H1 (cell line): ENCODE data around the gene RPTOR. TPM values are rescaled to one million over a fixed set of nuclear protein-coding genes. Genes with fewer than 3 reads are reported as not detected.

ENCODE experiments used
- CTCF ChIA-PET: fragments of 300-600 bp; sonication (Branson Sonifier 250); formaldehyde crosslinking; loops from one replicate; lab custom pipeline; 2021; ENCODE audit not compliant: partially characterized antibody; lab: Charles Lee
- POLR2A ChIA-PET: fragments of 300-600 bp; sonication (Branson Sonifier 250); formaldehyde crosslinking; loops from one replicate; lab custom pipeline; 2021; ENCODE audit warnings: inconsistent platforms; ENCODE audit not compliant: partially characterized antibody; lab: Charles Lee
- DNase-seq, 2 experiments: peaks; one replicate each; pipeline versions ENCODE4 v3.0.0 to v3.0.0-alpha.2; 2010 to 2022; ENCODE audit warnings: low spot score in 2 of 2, low read depth in 1 of 2, mixed read lengths in 1 of 2
- FAIRE-seq: peaks from 2 replicates; lab custom pipeline; 2011; peaks lifted over from hg19 to GRCh38; lab: Jason Lieb, UNC
- H2AFZ ChIP-seq: 2 replicates; pipeline ENCODE4 v1.8.1; 2012; ENCODE audit warnings: low read length, inconsistent platforms
- H2AK5ac ChIP-seq: 2 replicates; pipeline ENCODE4 v1.6.1; 2013; ENCODE audit warnings: low read depth, low read length
- H2BK120ac ChIP-seq: replicated peaks from 2 replicates; pipeline ENCODE3; 2013; ENCODE audit warnings: low read depth, low read length, inconsistent platforms
- H2BK12ac ChIP-seq: 2 replicates; pipeline ENCODE4 v1.6.1; 2013; ENCODE audit warnings: low read depth, low read length
- H2BK15ac ChIP-seq: 2 replicates; pipeline ENCODE4 v1.6.1; 2013; ENCODE audit warnings: low read length
- H2BK20ac ChIP-seq: 2 replicates; pipeline ENCODE4 v1.6.1; 2013; ENCODE audit warnings: low read length
- H2BK5ac ChIP-seq: 2 replicates; pipeline ENCODE4 v1.6.1; 2013; ENCODE audit warnings: low read depth, low read length
- H3K14ac ChIP-seq: 2 replicates; pipeline ENCODE4 v1.6.1; 2013; ENCODE audit warnings: inconsistent platforms; ENCODE audit not compliant: insufficient read length
- H3K18ac ChIP-seq: 2 replicates; pipeline ENCODE4 v1.6.1; 2013; ENCODE audit warnings: low read length; ENCODE audit errors: extremely low read depth
- H3K23ac ChIP-seq: 2 replicates; pipeline ENCODE4 v1.6.1; 2013; ENCODE audit warnings: inconsistent platforms; ENCODE audit not compliant: insufficient read length
- H3K23me2 ChIP-seq: 2 replicates; pipeline ENCODE4 v1.6.1; 2013; ENCODE audit warnings: low read depth, low read length
- H3K27ac ChIP-seq: 2 replicates; pipeline ENCODE4 v1.6.1; 2011; ENCODE audit warnings: low read depth, low read length, inconsistent platforms
- H3K27me3 ChIP-seq, 4 experiments: replicated peaks in 1 of 4; 1 replicate in 1 of 4; 2 replicates in 3 of 4; pipeline versions ENCODE4 v1.6.1 to v1.8.1; 2011 to 2013; ENCODE audit warnings: low read length in 3 of 4, mild to moderate bottlenecking in 3 of 4, inconsistent platforms in 2 of 4, mixed read lengths in 2 of 4, moderate library complexity in 1 of 4; ENCODE audit not compliant: control insufficient read depth in 3 of 4, insufficient read depth in 3 of 4; ENCODE audit errors: extremely low read depth in 1 of 4
- H3K36me3 ChIP-seq, 4 experiments: 2 replicates each; pipeline versions ENCODE4 v1.6.1 to v1.8.1; 2011 to 2013; ENCODE audit warnings: mild to moderate bottlenecking in 4 of 4, low read length in 3 of 4, moderate library complexity in 2 of 4, control low read depth in 1 of 4, inconsistent platforms in 1 of 4; ENCODE audit not compliant: insufficient read depth in 4 of 4, control insufficient read depth in 2 of 4
- H3K4ac ChIP-seq: replicated peaks from 2 replicates; pipeline ENCODE3; 2013; ENCODE audit warnings: low read length, low read depth, mixed read lengths, inconsistent platforms; ENCODE audit not compliant: insufficient read length
- H3K4me1 ChIP-seq, 4 experiments: replicated peaks in 1 of 4; 1 replicate in 1 of 4; 2 replicates in 3 of 4; pipeline versions ENCODE4 v1.6.1 to v1.8.1; 2011 to 2013; ENCODE audit warnings: low read length in 3 of 4, inconsistent platforms in 2 of 4, mixed read lengths in 1 of 4; ENCODE audit not compliant: insufficient read depth in 4 of 4, control insufficient read depth in 3 of 4
- H3K4me2 ChIP-seq, 2 experiments: 2 replicates each; pipeline versions ENCODE4 v1.6.1 to v1.8.1; 2011 to 2013; ENCODE audit warnings: low read depth in 2 of 2, low read length in 2 of 2, control low read depth in 1 of 2, inconsistent platforms in 1 of 2, mild to moderate bottlenecking in 1 of 2; ENCODE audit not compliant: insufficient read depth in 1 of 2
- H3K4me3 ChIP-seq, 4 experiments: fragments of 200-600, 300-600 bp in 1 of 4; sonication (generic), shearing (Covaris generic), sonication (Bioruptor Twin) in 1 of 4; 2 replicates each; pipeline versions ENCODE4 v1.5.1 to v1.8.1; 2011 to 2016; ENCODE audit warnings: low read length in 4 of 4, low read depth in 3 of 4, control low read depth in 2 of 4, inconsistent platforms in 2 of 4, mild to moderate bottlenecking in 2 of 4, mixed read lengths in 1 of 4, moderate library complexity in 1 of 4; ENCODE audit not compliant: insufficient read depth in 2 of 4; ENCODE audit errors: extremely low read depth in 1 of 4
- H3K56ac ChIP-seq: replicated peaks from 2 replicates; pipeline ENCODE3; 2013; ENCODE audit warnings: low read depth, mild to moderate bottlenecking, mixed read lengths, low read length, inconsistent platforms; ENCODE audit not compliant: insufficient read length
- H3K79me1 ChIP-seq: 2 replicates; pipeline ENCODE4 v1.6.1; 2013; ENCODE audit warnings: low read depth, low read length, control low read depth
- H3K79me2 ChIP-seq, 2 experiments: 2 replicates each; pipeline versions ENCODE4 v1.6.1 to v1.8.1; 2012 to 2013; ENCODE audit warnings: low read length in 2 of 2, mild to moderate bottlenecking in 2 of 2, inconsistent platforms in 1 of 2; ENCODE audit not compliant: insufficient read depth in 2 of 2, control insufficient read depth in 1 of 2
- H3K9ac ChIP-seq, 4 experiments: replicated peaks in 1 of 4; 1 replicate in 1 of 4; 2 replicates in 3 of 4; pipeline versions ENCODE4 v1.6.1 to v1.8.1; 2011 to 2013; ENCODE audit warnings: low read depth in 3 of 4, low read length in 3 of 4, control low read depth in 2 of 4, mild to moderate bottlenecking in 2 of 4, moderate library complexity in 2 of 4, inconsistent platforms in 1 of 4; ENCODE audit errors: extremely low read depth in 1 of 4
- H3K9me3 ChIP-seq, 2 experiments: 2 replicates each; pipeline versions ENCODE4 v1.6.1 to v1.8.1; 2012 to 2013; ENCODE audit warnings: mild to moderate bottlenecking in 2 of 2, moderate library complexity in 2 of 2, control low read depth in 1 of 2, inconsistent platforms in 1 of 2, low read depth in 1 of 2, low read length in 1 of 2, mixed read lengths in 1 of 2; ENCODE audit not compliant: insufficient read depth in 2 of 2
- H4K20me1 ChIP-seq, 2 experiments: replicated peaks in 1 of 2; 2 replicates each; pipeline versions ENCODE3 to v1.8.1; 2011 to 2013; ENCODE audit warnings: inconsistent platforms in 2 of 2, low read length in 2 of 2, mild to moderate bottlenecking in 1 of 2; ENCODE audit not compliant: insufficient read depth in 2 of 2, control insufficient read depth in 1 of 2
- H4K5ac ChIP-seq: 2 replicates; pipeline ENCODE4 v1.6.1; 2013; ENCODE audit warnings: low read length, low read depth, mixed read lengths, inconsistent platforms; ENCODE audit not compliant: insufficient read length
- H4K8ac ChIP-seq: 2 replicates; pipeline ENCODE4 v1.8.0; 2013; ENCODE audit warnings: mild to moderate bottlenecking, moderate library complexity, low read length, inconsistent platforms; ENCODE audit not compliant: insufficient read depth; ENCODE audit errors: extremely low read depth
- H4K91ac ChIP-seq: replicated peaks from 2 replicates; pipeline ENCODE3; 2013; ENCODE audit warnings: low read length, mixed read lengths, inconsistent platforms; ENCODE audit not compliant: insufficient read length
- BACH1 ChIP-seq: IDR thresholded peaks from 2 replicates; pipeline ENCODE4 v1.6.1; 2012; ENCODE audit warnings: low read length, improper control_type of control experiment
- BCL11A ChIP-seq, 2 experiments: IDR thresholded peaks; one replicate each; pipeline ENCODE4 v1.6.1; 2011; ENCODE audit warnings: low read depth in 2 of 2, low read length in 2 of 2, mild to moderate bottlenecking in 2 of 2
- GTF2F1 ChIP-seq: IDR thresholded peaks from 2 replicates; pipeline ENCODE4 v1.6.1; 2012; ENCODE audit warnings: low read depth, low read length, improper control_type of control experiment, borderline replicate concordance
- PHF8 ChIP-seq: fragments of 200-600 bp; sonication (generic); conservative IDR thresholded peaks from 2 replicates; pipeline ENCODE4 v1.7.1; 2012; ENCODE audit warnings: low read depth, mild to moderate bottlenecking, inconsistent platforms, low read length, moderate library complexity
- POU5F1 ChIP-seq: IDR thresholded peaks from 2 replicates; pipeline ENCODE4 v1.6.1; 2011; ENCODE audit warnings: low read depth, mild to moderate bottlenecking, low read length, moderate library complexity
- RBBP5 ChIP-seq: IDR thresholded peaks from 2 replicates; pipeline ENCODE4 v1.7.1; 2012; ENCODE audit warnings: low read depth, mild to moderate bottlenecking, inconsistent platforms, low read length, moderate library complexity, borderline replicate concordance
- RNF2 ChIP-seq: fragments of 200-900, 300-1000 bp; sonication (generic); IDR thresholded peaks from 2 replicates; pipeline ENCODE4 v1.7.1; 2016; ENCODE audit warnings: borderline replicate concordance, low read depth, mild to moderate bottlenecking, antibody characterized with exemption, low read length; ENCODE audit not compliant: poor library complexity, severe bottlenecking; ENCODE audit errors: missing control alignments
- SP1 ChIP-seq: IDR thresholded peaks from 2 replicates; pipeline ENCODE4 v1.6.1; 2011; ENCODE audit warnings: low read depth, low read length
- TAF7 ChIP-seq: optimal IDR thresholded peaks from 2 replicates; pipeline ENCODE3; 2011; ENCODE audit warnings: low read depth, mild to moderate bottlenecking, inconsistent platforms, low read length, moderate library complexity, borderline replicate concordance
- WGBS, 2 experiments: shearing (Covaris generic) in 1 of 2; methylation state at CpG; one replicate each; pipeline versions ENCODE4 v1.1.6 to v1.1.7; 2013 to 2015; ENCODE audit warnings: low lambda C conversion rate in 2 of 2, mixed read lengths in 2 of 2, inconsistent platforms in 1 of 2, low coverage in 1 of 2, missing lambda C conversion rate in 1 of 2; ENCODE audit not compliant: insufficient replicate concordance in 2 of 2, insufficient coverage in 1 of 2, insufficient read length in 1 of 2; ENCODE audit errors: extremely low coverage in 1 of 2, missing lambda C conversion rate in 1 of 2; 5-methylcytosine and 5-hydroxymethylcytosine counted together
- polyA plus RNA-seq, 7 experiments: library from polyadenylated mRNA; depleted of rRNA in 3 of 7; stranded (reverse) in 5 of 7; unstranded in 2 of 7; fragments of >200 nt in 5 of 7; fragments of 200-250 nt in 2 of 7; gene quantifications; 1 replicate in 5 of 7; 2 replicates in 1 of 7; 4 replicates in 1 of 7; pipeline versions ENCODE4 v1.2.1 to v1.2.3, GENCODE V29; 2011 to 2013; ENCODE audit warnings: missing spikeins in 2 of 7, mixed read lengths in 2 of 7
- total RNA-seq: library from RNA; stranded (reverse); fragmentation: NEBNext Ultra II Directional; extraction: Animal tissue kit (Norgen Biotek cat#: 25700); gene quantifications from 2 replicates; pipeline ENCODE4 v1.2.1, GENCODE V29; 2021
- TF ChIP-seq, protein P1 (sequence below): IDR thresholded peaks from 2 replicates; pipeline ENCODE4 v1.6.1; 2012; ENCODE audit warnings: inconsistent platforms
- TF ChIP-seq, protein P2 (sequence below): IDR thresholded peaks from 2 replicates; pipeline ENCODE4 v1.6.1; 2011; ENCODE audit warnings: low read depth, mild to moderate bottlenecking, low read length; ENCODE audit not compliant: insufficient read depth
- TF ChIP-seq, protein P3 (sequence below): IDR thresholded peaks from 2 replicates; pipeline ENCODE4 v1.6.1; 2011; ENCODE audit warnings: low read length, improper control_type of control experiment

Gene RPTOR
- total and polyA plus RNA-seq, 2 of the 8 experiments (the other 6 are each of a cell fraction or from before 2014, with no cell fraction given) = 6.9 to 28.7 TPM

DNA sequence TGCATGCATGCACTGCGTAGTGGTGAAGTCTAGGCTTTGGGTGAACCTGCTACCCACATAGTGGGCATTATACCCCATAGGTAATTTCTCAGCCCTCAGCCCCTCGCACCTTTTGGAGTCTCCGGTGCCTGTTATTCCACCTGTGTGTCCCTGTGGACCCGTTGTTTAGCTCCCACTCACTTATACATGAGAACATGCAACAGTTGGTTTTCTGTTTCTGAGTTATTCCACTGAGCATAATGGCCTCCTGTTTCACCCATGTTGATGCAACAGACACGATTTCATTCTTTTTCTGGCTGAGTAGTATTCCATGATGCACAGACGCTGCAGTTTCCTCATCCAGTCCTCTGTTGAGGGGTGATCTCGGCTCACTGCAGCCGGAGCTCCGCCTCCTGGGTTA lies 305.5 kb downstream of the RPTOR start:
- Histone ChIP-seq H3K4me3 (no peak overlapping the region), H3K23ac (no peak overlapping the region), H3K9me3 (no peaks in the 10 kb centered on the region), H2AFZ (no peak overlapping the region), H3K4me2 (no peak overlapping the region), H2BK120ac (no peak overlapping the region), H4K91ac (no peak overlapping the region), H3K36me3 (no peaks in the 10 kb centered on the region), H3K79me1 (peaks cover 2% of the 10 kb centered on the region), H4K20me1 (no peaks in the 10 kb centered on the region), H2BK15ac (no peak overlapping the region), H3K9ac (no peak overlapping the region), H3K14ac (no peak overlapping the region), H3K27me3 (no peaks in the 10 kb centered on the region), H4K8ac (no peak overlapping the region), H2BK5ac (no peak overlapping the region), H3K23me2 (no peaks in the 10 kb centered on the region; the same call in 1 of the 2 replicates), H3K56ac (no peak overlapping the region), H3K27ac (no peak overlapping the region), H3K79me2 (no peaks in the 10 kb centered on the region), H4K5ac (no peak overlapping the region), H2BK12ac (no peak overlapping the region), H2AK5ac (no peak overlapping the region), H3K4me1 (peaks cover 0 to 12% (median 6%) of the 10 kb centered on the region in 4 experiments; a peak in 6 of 7 replicates), H2BK20ac (no peak overlapping the region), H3K18ac (no peak overlapping the region), H3K4ac (no peak overlapping the region)
- DNase-seq (no peak), FAIRE-seq (no peak)
- ChIA-PET POLR2A (interaction anchor here (1.2 kb wide), 1 partner anchor 9 kb away, joined by 3 read pairs; no protein-coding TSS in a partner anchor), CTCF (interaction anchor here (1.1 to 1.6 kb wide), 4 partner anchors 10 to 60 kb away, joined by 3 to 5 read pairs (median 3); no protein-coding TSS in a partner anchor)
- 94% methylated on average over 9 of the region's 9 CpGs; no CpG with 5 or more reads in 1 of the 2 experiments for WGBS, 2 experiments
- TF ChIP-seq, protein P1, sequence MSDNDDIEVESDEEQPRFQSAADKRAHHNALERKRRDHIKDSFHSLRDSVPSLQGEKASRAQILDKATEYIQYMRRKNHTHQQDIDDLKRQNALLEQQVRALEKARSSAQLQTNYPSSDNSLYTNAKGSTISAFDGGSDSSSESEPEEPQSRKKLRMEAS = no peak
- TF ChIP-seq, protein P2, sequence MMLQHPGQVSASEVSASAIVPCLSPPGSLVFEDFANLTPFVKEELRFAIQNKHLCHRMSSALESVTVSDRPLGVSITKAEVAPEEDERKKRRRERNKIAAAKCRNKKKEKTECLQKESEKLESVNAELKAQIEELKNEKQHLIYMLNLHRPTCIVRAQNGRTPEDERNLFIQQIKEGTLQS = no peak
- TF ChIP-seq SP1 (no peak), GTF2F1 (no peak), BCL11A (IDR thresholded peaks at IDR 0.05; ENCODE audit: low read depth in 2 of 2, low read length in 2 of 2) (no peak), PHF8 (no peak), TAF7 (no peak), RBBP5 (no peak), POU5F1 (no peak), RNF2 (no peak), BACH1 (no peak)
- TF ChIP-seq, protein P3, sequence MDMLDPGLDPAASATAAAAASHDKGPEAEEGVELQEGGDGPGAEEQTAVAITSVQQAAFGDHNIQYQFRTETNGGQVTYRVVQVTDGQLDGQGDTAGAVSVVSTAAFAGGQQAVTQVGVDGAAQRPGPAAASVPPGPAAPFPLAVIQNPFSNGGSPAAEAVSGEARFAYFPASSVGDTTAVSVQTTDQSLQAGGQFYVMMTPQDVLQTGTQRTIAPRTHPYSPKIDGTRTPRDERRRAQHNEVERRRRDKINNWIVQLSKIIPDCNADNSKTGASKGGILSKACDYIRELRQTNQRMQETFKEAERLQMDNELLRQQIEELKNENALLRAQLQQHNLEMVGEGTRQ = no peak
